HG03139 (cell line): Measurements from ENCODE around the gene TRPM5.

Source experiments
- ATAC-seq: cut with Tn5 transposase; IDR thresholded peaks from one replicate; pipeline ENCODE4 v1.9.1; 2021; ENCODE audit not compliant: unreplicated experiment

The TRPM5 gene

DNA sequence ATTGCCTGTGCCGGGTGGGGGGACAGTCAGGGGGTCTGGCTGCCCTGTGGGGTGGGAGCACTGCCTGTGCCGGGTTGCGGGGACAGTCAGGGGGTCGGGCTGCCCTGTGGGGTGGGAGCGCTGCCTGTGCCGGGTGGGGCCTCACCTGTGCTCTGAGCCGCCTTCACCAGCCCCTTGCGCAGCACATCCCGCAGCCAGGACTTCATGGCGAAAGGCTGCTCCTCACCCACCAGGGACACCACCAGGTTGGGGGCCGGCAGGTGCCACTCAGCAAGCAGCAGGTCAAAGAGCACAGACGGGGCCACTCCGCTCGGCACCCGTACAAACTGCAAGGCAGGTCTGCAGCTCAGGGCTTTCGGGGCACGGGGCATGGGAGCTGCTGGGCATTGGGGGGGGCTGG, 22.3 kb downstream of the TRPM5 start:
- ATAC-seq = no peak

DNA sequence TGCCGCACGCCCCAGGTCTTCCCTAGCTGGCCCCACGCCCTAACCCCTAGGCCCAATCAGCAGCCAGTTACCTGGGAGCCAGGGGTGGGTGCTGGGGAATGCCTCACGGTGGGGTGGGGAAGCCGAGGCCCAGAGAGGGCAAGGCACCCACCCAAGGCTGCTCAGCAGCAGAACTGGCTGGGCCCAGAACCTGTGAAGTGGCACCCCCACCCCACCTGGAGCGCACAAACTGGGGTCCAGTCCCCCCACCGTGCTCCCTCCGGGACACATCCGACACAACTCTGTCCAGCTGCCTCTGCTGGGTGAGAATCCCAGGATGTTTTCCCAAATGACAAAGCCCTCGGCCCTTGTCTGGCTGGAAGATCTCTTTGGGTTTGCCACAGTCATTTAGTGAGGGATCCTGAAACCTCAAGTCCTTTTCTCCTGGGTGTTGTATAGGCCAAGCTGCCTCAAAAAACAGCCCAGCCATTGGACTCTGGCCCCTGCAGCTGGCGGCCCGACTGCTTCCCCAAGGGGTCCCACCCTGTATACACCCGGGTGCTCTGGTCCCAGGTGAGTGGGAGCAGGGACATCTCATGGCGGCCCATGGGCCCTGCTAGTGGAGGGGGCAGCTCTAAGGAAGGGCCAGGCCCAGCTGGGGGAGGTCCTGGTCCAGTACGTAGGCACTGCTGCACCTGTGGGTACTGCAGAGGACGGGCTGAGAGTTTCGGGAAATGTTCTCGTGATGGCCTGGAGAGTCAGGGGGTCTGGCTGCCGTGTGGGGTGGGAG, 22.9 kb downstream of the TRPM5 start:
- ATAC-seq = no peak

DNA sequence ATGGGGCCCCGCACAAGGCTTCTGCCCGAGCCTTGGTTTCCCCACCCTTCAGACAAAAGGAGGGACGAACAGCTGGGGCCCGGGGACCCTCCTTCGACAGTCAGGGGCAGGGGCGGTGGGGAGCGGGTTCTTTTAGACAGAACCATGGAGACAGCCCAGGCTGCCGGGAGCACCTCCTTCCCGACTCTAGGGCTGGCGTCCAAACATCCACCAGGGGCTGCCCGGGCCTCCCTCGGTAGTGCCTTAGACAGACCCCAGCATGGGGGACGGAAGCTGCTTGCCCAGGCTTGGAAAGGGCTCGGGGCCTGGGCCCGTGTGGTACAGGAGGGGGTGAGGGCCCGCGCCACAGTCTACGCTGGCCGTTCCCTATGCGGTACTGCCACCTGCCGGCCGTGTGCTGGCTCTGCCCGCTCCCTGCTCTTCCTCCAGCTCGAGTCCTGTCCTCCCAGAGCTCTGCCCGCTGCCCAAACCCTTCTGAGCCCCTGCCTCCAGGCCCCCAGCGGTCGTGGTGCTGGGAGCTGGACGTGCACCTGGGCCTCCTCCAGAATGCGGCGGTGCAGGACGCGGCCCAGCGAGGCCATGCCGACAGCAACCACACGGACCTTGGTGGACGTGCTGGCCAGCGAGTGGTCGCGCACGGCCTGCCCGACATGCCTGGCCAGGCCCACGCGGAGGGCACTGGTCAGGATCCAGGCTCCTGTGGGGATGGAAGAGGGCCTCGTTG, 23.6 kb downstream of the TRPM5 start:
- ATAC-seq = no peak

DNA sequence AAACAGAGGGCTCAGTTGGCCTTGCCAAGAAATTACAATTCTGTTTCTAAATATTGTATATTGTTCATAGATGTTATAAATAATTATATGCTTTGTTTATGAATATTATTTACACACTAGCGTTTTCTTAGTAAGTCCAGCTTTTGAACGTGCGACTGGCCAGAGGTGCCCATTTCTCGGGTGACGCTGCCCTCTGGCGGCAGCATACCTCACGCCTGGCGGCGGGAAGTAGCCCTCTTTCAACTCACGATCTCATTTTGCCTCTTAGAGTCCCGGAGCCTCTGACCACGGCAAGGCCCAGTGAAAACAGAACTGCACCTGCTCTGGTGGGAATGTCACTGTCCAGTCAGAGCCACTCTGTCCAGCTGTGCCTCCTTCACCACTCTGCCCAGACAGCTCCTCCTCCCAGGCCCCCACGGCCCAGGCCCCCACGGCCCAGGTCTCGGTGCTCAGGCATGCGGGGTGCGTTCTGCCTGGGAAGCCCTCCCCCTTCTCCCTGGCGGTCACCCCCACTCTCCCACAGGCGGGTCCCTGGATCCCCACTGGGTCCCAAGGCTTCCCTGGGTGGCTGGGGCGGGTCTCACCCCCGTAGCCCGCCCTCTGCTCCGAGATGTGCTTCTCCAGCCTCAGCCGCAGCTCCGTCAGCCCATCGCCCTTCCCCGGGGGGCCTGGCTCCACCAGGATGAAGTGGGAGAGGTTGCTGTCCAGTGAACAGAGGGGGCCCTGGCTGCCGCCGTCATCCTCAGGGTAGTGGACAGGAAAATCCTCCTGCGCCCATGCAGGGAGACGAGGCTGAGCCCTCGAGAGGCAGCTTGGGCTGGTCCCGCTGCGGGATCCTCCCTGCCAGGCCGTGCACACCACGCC, 24.4 kb downstream of the TRPM5 start:
- ATAC-seq = no peak

DNA sequence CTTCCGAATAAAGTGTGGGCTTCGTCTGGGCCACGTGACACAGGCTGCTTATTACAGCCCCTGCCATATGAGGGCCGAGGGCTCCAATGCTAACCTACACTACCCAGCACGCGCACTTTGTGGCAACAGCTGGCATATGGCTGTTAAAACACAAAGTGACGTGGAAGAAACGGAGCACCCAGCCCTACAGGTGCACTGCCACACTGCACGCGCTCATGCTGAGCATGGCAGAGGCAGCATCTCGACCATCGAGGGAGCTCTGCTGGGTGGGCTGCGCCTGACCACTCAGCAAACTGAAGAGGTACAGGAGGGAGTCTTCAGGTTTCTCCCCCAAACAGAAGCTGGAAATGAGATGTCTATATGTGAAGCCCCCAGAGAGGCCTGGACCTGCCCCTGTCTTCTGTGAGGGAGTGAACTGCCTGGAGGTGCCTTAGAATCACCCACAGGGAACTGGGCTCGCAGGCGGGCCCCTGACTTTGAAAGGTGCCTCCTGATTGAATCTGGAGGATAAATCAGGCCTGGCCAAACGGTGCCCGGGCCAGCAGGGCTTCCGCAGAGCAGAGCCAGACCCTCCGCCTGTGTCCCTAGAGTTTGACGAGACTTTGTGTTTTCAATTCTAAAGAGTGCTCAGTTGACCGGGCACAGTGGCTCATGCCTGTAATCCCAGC, 25.5 kb downstream of the TRPM5 start:
- ATAC-seq = no peak

DNA sequence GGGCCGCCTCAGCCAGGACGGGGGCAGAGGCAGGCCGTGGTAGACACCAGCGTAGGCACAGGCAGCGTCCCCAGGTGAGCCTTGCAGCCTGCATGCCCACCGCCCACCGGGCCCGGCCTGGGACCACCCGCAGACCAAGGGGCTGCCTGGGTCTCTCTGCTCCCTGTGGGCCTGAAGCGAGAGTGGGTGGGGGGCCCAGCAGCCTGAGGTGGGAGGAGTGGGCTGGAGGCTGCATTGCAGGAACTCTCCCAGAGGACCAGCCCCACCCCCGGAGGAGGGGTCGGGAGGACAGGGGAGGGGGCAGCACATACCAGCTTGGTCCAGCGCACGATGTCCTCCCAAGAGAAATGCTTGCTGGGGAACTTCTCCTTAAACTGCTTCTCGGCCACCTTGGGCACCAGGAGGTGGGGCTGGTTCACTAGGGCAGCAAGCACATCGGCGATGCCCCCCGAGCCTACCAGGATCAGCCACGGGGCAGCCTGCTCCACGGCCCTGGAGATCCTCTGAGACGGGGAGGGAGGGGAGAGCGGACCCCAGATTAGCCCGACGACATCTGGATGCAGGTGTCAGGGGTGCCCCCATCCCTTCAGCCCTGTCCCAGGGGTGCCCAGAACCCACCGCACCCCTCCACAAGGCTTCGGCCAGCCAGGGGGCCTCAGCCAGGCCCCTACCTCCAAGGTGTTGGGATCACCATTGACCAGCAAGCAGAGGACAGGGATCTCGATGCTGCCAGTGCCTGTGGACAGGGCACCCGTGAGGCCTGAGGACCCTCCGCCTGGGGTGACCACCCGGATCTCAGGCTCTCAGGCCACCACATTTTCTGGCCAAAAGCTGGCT, 26.2 kb downstream of the TRPM5 start:
- ATAC-seq = no peak

DNA sequence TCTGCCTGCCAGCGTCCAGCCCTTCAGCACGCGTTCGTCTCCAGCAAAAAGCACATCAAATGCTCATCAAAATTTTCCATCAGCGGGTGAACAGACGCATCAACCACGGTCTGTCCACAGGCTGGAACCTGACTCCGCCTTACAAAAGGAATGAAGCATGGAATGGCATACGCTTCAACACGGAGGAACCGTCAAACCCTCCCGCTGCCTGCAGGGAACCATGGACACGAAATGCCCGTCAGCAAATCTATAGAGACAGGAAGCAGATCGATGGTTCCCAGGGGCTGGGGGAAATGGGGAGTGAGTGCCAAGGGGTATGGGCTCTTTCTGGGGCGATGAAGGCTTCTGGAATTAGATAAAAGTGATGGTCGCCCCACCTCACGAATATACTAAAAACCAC, 27.5 kb downstream of the TRPM5 start:
- ATAC-seq = no peak

DNA sequence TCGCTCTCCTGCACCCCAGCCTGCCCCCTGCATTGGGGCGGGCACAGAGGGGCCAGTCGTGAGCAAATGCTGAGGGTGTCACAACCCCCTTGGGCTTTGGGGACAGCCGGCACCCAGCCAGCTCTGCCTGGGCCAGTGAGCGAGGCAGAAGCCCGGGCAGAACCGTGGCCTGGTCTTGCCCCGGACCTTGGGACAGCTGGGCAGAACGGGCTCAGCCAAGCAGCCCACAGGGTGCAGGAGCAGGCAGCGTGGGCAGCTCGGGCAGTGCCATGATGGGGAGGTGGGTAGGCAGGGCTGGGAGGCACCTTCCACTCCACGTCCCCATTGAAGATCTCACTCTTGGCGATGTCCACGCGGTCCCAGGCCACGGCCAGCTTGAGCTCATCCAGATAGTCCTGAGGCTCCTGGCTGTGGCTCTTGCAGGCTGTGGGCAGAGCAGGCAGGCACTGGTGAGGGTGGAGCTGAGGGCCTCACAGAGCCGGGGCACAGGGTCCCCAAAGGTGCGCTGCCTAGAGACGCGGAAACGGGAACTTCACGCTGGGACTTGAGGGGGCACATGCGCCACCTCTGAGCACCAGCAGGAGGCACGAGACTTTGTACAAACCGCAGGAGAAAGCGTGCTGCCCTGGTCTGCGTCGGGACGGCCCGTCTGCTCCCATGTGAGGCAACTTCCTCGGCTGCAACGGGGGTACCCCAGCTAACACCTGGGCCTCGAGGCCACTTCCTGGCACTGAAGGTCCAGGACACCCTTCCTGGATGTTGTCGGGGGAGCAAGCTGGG, 28.5 kb downstream of the TRPM5 start:
- ATAC-seq = no peak

DNA sequence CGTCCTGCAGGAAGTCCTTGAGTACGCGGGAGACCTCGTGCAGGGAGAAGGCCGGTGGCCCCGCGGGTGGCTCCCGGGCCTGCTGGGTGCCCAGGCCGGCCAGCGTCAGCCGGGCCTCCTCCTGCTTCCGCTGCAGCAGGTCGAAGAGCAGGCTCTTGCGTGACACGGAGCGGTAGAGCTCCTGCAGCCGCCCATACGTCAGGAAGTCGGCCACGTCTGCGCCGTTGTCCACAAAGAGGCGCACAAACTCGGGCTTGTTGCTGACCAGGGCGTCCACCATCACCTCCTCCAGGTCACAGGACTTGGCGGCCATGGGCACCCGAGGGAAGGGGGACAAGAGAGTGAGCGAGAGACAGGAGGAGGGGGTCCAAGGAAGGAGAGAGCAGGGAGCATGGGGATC, 29.1 kb downstream of the TRPM5 start:
- no peak for ATAC-seq

DNA sequence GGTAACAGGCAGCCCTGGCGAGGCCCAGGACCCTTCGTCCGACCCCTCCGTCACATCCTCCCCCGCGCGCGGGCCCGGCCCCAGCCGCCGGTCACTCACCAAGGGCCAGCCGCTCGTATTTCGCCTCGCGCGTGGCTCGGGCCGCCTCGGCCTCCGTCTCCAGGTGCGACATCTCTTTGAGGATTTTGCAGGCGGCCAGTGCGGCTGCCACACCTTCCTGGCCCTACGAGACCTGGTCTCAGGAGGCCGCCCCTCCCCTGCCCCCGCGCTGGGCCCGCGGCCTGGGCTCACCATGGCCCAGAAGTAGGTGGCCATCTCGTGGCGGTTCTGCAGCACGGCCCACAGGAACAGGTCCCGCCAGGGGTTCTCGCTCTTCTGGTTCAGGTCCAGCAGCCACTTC, 29.7 kb downstream of the TRPM5 start:
- ATAC-seq = no peak

DNA sequence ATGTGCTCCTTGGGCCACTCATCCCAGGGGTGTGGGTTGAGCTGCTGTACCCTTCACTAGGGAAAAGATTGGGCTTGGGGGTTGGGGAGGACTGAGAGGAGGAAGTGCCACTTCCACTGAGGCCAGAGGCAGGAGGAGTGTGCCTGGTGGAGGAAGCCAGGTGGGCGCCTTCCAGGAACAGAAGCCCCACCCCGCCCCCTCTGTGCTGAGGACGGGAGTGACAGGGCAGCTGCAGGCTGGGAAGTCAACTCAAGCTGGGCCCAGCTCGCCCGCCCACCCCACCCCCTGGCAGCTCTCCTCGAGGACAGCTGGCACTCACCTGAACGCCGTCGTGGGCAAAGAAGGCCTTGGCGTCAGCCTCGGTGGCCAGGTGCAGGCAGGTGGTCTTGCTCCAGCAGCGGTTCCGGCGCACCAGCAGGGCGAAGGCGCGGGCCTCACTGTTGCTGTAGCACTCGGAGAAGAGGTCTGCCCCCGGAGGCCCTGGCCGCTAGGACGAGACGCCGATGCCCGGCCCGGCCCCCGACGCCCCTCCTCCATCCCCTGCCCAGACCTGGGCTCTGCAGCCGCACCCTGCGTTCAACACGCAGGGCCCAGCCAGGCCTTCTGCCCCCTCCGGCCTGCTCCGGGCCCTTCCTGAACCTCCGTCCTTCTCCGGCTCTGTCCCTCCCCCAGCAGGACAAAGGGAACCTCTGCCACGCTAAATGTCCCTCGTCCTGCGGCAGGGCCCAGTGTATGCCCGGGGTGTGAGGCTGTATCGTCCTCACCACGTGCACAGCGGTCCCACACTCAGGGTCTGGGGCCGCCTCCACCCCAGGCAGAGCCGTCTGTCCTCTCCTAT, 30.4 kb downstream of the TRPM5 start:
- ATAC-seq = no peak

DNA sequence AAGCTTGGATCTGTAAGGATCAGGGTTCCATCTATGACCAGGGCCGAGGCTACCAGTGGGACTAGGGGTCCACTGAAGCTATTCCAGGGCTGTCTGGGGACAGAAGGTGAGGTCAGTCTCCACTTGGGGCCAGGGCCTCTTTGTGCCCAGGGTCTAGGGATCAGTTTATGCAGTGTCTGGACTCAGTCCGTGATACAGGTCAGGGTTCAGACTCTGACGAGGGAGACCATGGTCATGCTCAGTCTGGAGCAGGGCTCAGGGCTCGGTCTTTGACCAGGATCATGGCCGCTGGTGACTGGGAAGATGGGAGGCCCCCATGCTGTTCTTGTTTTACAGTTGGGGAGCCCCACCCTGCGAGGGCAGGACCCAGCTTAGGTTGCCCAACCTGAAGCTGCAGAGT, 32.0 kb downstream of the TRPM5 start:
- ATAC-seq = no peak

DNA sequence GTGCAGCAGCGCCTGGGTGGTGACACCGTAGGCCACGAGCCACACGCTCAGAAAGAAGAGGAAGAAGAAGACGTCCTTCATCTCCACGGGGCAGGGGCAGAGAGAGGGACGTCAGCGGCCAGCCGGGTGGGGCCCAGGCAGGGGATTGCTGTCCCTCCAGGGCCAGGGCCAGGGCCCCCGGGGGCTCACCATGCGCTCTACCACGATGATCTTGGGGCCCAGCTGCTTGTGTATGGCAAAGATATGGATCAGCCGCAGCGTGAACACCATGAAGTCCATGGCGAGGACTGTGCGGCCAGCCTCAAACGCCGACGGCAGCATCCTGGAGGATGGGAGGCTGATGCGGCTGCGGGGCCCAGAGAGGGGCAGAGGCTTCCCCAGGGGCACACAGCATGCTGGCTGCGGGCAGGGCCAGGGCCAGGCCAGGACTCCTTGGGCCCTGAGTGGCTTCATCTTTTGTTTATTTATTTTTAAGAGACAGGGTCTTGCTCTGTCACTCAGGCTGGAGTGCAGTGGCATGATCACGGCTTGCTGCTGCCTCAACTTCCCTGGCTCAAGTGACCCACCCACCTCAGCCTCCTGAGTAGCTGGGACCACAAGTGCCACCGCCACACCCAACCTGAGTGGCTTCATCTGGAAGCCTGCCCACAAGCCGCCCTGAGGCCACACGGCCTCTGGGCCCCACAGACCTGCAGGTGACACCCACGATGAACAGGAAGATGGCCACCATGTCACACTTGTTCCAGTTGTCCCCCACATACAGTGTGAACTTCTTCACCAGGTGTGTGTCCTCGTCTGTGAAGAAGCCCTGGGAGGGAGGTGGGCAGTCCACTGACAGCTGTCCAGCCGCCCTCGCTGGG, 32.6 kb downstream of the TRPM5 start:
- ATAC-seq = no peak

DNA sequence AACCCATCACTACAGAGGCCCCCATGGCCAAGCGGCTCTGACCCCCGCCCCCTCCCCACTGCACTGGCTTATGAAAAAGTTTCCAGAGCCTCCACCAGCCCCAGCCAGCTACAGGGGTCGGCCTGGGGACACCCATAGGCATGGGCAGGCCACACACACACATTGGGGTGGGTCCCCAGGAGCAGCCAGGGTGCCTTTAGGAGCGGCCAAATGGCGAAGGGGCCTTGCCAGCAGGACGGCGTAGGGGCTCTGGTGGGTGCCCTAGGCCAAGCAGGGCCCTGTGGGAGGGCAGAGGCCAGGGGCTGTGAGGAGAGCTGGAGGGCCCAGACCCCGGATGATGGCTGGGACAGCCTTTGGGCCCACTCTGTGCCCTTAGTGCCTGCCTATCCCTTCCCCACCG, 33.7 kb downstream of the TRPM5 start:
- ATAC-seq = no peak

DNA sequence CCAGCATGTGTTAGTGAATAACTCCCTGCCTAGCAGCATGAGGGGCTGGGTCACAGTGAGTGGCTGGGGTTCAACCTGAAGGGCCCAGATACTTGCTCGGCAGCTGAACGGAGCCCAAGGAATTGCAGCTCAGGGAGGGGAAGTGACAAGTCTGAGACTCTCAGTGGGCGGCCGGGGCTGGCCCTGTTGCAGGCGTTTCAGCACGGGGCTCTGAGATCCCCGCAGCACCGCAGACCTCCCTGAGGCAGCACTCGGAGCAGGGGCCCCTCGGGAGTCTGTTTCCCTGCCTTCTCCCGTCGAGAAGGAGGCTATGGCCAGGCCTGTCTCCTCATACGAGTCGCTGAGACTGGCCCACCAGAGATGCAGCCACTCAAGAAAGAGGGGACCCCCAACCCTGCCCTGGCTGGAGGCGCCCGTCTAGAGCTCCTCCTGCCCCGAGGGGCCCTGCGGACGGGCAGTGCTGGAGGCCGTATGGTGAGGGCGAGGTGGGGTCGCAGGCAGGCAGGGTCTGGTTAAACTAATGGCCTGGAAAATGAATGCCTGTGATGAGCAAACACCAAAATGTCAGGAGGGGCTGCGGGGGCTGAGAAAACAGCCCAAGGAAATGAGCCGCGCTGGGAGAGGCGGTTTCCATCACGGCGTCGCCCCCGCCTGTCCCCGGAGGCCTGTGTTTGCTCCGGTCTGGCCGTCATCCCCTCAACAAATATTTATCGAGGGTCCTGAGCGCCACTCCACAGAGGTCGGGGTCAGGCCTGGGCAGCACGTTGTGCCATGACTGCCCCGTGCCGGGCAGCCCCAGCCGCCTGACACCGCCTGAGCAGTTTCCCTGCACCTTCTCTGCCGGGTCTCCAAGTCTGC, 34.5 kb downstream of the TRPM5 start:
- no peak for ATAC-seq

DNA sequence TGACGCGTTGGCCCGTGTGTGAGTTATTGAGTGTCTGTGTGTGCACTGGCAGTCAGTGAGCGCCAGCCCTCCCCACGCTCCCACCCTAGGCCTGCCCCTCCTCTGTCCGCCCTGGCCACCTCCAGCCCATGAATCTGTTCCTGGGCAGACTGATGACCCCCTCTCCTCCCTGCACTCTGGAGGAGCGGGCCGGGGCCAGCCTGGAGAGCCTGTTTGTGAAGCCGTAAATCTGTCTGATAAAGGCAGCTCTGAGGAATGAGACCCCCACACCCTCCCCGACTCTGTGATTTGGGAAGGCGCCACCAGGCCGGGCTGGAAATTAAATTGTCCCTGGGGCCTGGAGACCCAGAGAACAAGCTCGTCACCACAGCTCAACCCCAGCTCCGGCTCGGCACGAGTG, 35.2 kb downstream of the TRPM5 start:
- ATAC-seq = no peak

DNA sequence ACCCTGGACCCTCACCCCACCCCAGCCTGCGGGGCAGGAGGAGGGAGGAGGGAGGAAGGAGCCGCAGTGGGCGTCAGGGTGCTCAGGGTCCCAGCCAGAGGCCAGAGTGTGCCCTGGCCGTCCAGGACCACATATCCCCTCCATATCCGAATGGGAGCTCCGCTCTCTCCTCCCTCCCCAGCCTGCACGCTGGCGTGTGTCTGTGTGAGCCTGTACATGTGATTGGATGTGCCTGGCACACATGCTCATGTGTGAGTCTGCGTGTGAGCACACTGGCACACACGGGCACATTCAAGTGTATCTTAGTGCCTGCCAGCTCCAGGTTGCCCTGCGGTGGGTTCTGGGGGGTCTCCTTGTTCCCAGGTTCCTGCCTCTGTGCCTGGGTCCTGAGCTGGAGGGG, 35.6 kb downstream of the TRPM5 start:
- no peak for ATAC-seq
